OCI-LY3 (cell line): Measurements from ENCODE around the gene TBX1.

Experiments
- H2AFZ ChIP-seq: fragments of 200-600, 300-600 bp; shearing (Covaris generic); 2 replicates; pipeline ENCODE4 v1.6.0; 2014; ENCODE audit warnings: antibody characterized with exemption, low read depth, low read length
- H3K27ac ChIP-seq: fragments of 200-600, 300-600 bp; sonication (generic); 2 replicates; pipeline ENCODE4 v1.5.1; 2014; ENCODE audit warnings: mild to moderate bottlenecking, low read length, moderate library complexity, mixed read lengths
- H3K27me3 ChIP-seq: fragments of 200-600, 300-600 bp; sonication (generic); 2 replicates; pipeline ENCODE4 v1.6.1; 2014; ENCODE audit warnings: low read depth, low read length, mixed read lengths
- H3K36me3 ChIP-seq: fragments of 200-600, 300-600 bp; sonication (generic); replicated peaks from 2 replicates; pipeline ENCODE3; 2014; ENCODE audit warnings: low read depth, low read length, mixed read lengths
- H3K4me1 ChIP-seq: fragments of 300-600, 200-600 bp; sonication (generic); 2 replicates; pipeline ENCODE4 v1.6.1; 2014; ENCODE audit warnings: low read length, mixed read lengths
- H3K4me2 ChIP-seq: fragments of 200-600, 300-600 bp; sonication (generic); 2 replicates; pipeline ENCODE4 v1.6.1; 2014; ENCODE audit warnings: low read length, mixed read lengths
- H3K4me3 ChIP-seq: fragments of 300-600, 200-600 bp; sonication (generic); 2 replicates; pipeline ENCODE4 v1.5.1; 2014; ENCODE audit warnings: antibody characterized with exemption, mild to moderate bottlenecking, low read length, moderate library complexity
- H3K79me2 ChIP-seq: fragments of 300-600, 200-600 bp; shearing (Covaris generic); 2 replicates; pipeline ENCODE4 v1.6.1; 2014; ENCODE audit warnings: mild to moderate bottlenecking, low read length, mixed read lengths
- H3K9ac ChIP-seq: fragments of 300-600, 200-600 bp; shearing (Covaris generic); 2 replicates; pipeline ENCODE4 v1.6.0; 2014; ENCODE audit warnings: mild to moderate bottlenecking, low read length, moderate library complexity
- H3K9me3 ChIP-seq: fragments of 200-600, 300-600 bp; shearing (Covaris generic); 2 replicates; pipeline ENCODE4 v1.6.1; 2014; ENCODE audit warnings: low read length, mixed read lengths; ENCODE audit not compliant: insufficient read depth
- H4K20me1 ChIP-seq: fragments of 200-600, 300-600 bp; sonication (generic); 2 replicates; pipeline ENCODE4 v1.6.1; 2016; ENCODE audit warnings: low read length, mixed read lengths; ENCODE audit not compliant: insufficient read depth
- EZH2phosphoT487 ChIP-seq: fragments of 200-600 bp; shearing (Covaris generic); IDR thresholded peaks from 2 replicates; pipeline ENCODE4 v1.6.1; 2018; ENCODE audit warnings: antibody characterized with exemption, mixed run types, low read depth
- TF ChIP-seq, protein P1 (sequence below): fragments of 200-600, 300-600 bp; sonication (generic); IDR thresholded peaks from 2 replicates; pipeline ENCODE4 v1.5.1; 2014; ENCODE audit warnings: antibody characterized with exemption, low read length, low read depth

TBX1 gene

DNA sequence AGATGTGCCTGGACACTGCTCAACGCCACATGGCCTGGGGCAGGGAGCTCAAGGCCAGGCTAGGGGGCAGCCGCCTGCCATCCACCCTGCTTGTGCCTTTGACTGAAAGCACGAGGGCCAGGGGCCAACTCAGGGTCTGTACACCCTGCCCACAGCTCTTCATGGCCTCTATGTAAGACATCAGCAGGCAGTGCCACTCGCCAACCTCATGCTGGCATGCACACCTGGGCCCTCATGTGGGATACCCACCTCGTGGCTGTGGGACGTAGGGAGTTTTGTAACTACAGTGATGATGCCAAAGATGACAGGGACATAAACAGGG lies 25.6 kb downstream of the TBX1 start:
- no peak for TF ChIP-seq EZH2phosphoT487
- TF ChIP-seq, protein P1, sequence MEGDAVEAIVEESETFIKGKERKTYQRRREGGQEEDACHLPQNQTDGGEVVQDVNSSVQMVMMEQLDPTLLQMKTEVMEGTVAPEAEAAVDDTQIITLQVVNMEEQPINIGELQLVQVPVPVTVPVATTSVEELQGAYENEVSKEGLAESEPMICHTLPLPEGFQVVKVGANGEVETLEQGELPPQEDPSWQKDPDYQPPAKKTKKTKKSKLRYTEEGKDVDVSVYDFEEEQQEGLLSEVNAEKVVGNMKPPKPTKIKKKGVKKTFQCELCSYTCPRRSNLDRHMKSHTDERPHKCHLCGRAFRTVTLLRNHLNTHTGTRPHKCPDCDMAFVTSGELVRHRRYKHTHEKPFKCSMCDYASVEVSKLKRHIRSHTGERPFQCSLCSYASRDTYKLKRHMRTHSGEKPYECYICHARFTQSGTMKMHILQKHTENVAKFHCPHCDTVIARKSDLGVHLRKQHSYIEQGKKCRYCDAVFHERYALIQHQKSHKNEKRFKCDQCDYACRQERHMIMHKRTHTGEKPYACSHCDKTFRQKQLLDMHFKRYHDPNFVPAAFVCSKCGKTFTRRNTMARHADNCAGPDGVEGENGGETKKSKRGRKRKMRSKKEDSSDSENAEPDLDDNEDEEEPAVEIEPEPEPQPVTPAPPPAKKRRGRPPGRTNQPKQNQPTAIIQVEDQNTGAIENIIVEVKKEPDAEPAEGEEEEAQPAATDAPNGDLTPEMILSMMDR, result no peak
- Histone ChIP-seq H3K36me3 (no peaks in the 10 kb centered on the region), H2AFZ (no peak overlapping the region)

DNA sequence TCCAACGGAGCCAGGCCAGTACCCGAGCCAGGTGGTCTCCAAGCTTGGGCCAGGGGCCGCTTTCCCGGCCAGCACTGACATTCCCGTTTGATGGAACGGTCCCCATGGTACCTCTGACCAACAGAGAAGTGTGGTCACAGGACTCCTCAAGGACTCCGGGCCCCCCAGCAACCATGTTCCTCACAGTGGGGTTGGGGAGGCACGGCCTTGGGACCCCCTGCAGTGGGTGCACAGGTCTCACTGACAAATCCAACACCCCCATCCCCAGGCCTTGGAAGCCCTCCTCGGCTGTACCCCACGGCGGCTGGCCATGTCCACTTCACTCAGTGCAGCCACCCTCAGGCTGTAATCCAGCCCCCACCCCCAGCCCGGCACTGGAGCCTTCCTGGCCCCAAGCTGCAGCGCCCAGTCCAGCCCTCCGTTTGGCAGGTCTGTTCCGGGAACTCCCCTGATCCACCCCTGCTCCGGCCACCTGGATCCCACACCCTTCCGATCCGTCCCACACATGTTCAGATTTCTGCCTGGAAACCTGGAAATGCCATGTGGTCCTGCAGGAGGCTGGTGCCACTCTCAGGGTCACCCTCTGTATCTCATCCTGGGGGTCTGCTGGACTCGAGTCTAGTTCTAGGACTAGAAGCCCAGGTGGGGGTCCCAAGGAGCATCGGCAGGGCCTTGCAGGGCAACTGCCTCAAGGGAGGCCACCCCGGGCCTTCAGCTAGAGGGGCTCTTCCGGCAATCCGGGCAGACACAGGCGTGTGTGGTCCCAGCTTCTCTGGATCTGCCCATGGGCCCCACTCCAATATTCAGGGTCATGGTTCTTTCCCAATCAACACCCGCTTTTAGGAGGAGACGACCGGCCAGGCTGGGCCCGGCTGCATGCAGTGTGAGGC lies 26.6 kb downstream of the TBX1 start:
- Histone ChIP-seq H3K27me3 (no peaks in the 10 kb centered on the region), H3K9ac (no peak overlapping the region), H2AFZ (no peak overlapping the region), H3K4me2 (no peak overlapping the region), H3K27ac (no peak overlapping the region), H3K79me2 (no peaks in the 10 kb centered on the region), H3K9me3 (0 out of 2 replicates have a peak, but pooled peaks cover 3% of the 10 kb centered on the region), H3K4me1 (no peaks in the 10 kb centered on the region), H3K36me3 (peaks cover 4% of the 10 kb centered on the region), H4K20me1 (no peaks in the 10 kb centered on the region), H3K4me3 (no peak overlapping the region)
- TF ChIP-seq, protein P1, result no peak

More for the DNA sequence above, 25.6 kb downstream of the TBX1 start:
- Histone ChIP-seq H3K27me3 (no peaks in the 10 kb centered on the region), H3K9me3 (no peaks in the 10 kb centered on the region), H3K4me3 (no peak overlapping the region), H3K9ac (no peak overlapping the region), H3K27ac (no peak overlapping the region), H3K4me2 (no peak overlapping the region), H3K79me2 (no peaks in the 10 kb centered on the region), H3K4me1 (no peaks in the 10 kb centered on the region), H4K20me1 (no peaks in the 10 kb centered on the region)

DNA sequence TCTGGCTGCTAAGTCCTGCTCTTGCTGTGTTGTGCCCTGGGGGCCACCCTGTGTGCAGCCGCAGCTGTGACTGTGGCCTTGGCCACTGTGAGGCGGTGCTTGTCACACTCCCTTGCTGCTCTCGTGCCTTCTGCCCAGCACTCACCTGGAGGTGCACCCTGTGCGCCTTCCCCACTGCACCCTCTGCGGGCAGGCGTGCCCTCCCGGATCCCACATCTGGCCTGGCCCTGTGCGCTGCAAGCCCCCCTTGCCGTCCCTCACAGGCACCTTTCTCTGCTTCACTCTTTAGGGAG lies 27.2 kb downstream of the TBX1 start:
- H3K79me2 ChIP-seq, result no peaks in the 10 kb centered on the region
- no peak overlapping the region for H3K9ac ChIP-seq
- 0 out of 2 replicates have a peak, but pooled peaks cover 3% of the 10 kb centered on the region for H3K9me3 ChIP-seq
- H3K27ac ChIP-seq, result no peak overlapping the region
- TF ChIP-seq, protein P1, result no peak
- no peak for TF ChIP-seq EZH2phosphoT487
- peaks cover 4% of the 10 kb centered on the region for H3K36me3 ChIP-seq
- H3K4me3 ChIP-seq, result no peak overlapping the region
- H2AFZ ChIP-seq, result no peak overlapping the region
- no peaks in the 10 kb centered on the region for H3K4me1 ChIP-seq
- no peaks in the 10 kb centered on the region for H3K27me3 ChIP-seq
- H3K4me2 ChIP-seq, result no peak overlapping the region
- H4K20me1 ChIP-seq, result no peaks in the 10 kb centered on the region

DNA sequence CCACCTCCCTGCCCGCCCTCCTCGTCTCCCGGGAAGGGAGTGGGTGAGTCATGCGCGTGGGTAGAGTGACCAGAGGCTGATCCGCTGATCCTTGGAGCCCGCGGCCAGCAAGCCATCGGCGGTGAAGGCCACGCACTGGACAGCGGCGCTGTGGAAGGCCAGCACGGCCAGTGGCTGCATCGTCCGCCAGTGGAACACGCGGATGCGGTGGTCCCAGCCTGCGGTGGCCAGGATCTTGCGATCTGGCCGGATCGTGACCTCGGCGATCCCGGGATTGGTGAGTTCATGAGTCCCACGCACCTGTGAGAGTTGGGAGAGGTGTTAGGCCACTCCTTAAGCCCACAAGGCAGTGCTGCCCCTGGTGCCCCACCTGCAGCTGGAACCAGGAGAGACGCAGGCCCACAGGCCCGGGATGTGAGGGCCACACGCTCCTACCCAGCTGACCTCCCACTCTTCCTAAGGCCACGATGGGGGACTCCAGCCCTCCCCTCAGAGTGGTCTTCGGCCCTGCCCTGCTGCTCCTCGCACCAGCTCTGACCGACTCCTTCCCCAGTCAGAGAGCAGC lies 28.2 kb downstream of the TBX1 start:
- Histone ChIP-seq H3K4me1 (no peaks in the 10 kb centered on the region), H3K79me2 (no peaks in the 10 kb centered on the region), H3K27me3 (no peaks in the 10 kb centered on the region), H2AFZ (no peak overlapping the region), H3K4me2 (no peak overlapping the region), H3K9ac (no peak overlapping the region), H3K27ac (no peak overlapping the region), H3K9me3 (0 out of 2 replicates have a peak, but pooled peaks cover 3% of the 10 kb centered on the region), H4K20me1 (no peaks in the 10 kb centered on the region), H3K36me3 (peaks cover 4% of the 10 kb centered on the region), H3K4me3 (no peak overlapping the region)
- TF ChIP-seq, protein P1, result no peak
- no peak for TF ChIP-seq EZH2phosphoT487
